Measurements from ENCODE around the gene PALLD.

PALLD gene

GRCh38 chr4:168685136-168685809 lies 188.4 kb downstream of the PALLD start:
- no peak for DNase-seq (ENCODE audit: low read depth)
- TF ChIP-seq CTCF (conservative IDR thresholded peaks at IDR 0.05; ENCODE audit: low read depth, low read length) = no peak
- H3K4me3 ChIP-seq (ENCODE audit: low read depth, low read length) = no peak overlapping the region

GRCh38 chr4:168688584-168688983 lies 191.7 kb downstream of the PALLD start:
- DNase-seq (ENCODE audit: low read depth) = no peak
- no peak for TF ChIP-seq CTCF (conservative IDR thresholded peaks at IDR 0.05; ENCODE audit: low read depth, low read length)
- H3K4me3 ChIP-seq (ENCODE audit: low read depth, low read length) = no peak overlapping the region

- H3K4me3 ChIP-seq (ENCODE audit: low read depth, low read length) = no peak overlapping the region
- DNase-seq (ENCODE audit: low read depth) = no peak
- no peak for TF ChIP-seq CTCF (conservative IDR thresholded peaks at IDR 0.05; ENCODE audit: low read depth, low read length)
These were observed 192.9 kb downstream of the PALLD start for GRCh38 chr4:168689791-168690190.

DNA sequence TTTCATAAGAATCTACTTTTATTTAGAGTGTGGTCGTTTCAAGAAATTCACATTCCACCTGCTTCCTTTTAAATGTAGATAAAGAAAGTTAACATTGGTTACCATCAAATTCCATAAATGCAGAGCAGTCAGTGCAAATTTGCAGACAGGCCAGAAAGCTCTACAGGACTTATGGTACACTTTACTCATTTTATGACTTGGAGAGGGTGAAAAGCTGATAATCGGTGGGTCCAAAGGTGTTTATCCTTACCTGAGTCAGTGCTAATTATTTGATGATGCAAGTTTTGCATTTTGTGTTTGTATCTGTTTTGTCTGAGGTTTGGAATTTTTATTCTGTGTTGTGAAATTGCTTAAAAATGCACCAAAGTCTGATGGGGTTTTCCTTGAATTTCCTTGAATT lies 193.3 kb downstream of the PALLD start:
- no peak for DNase-seq (ENCODE audit: low read depth)
- no peak for TF ChIP-seq CTCF (conservative IDR thresholded peaks at IDR 0.05; ENCODE audit: low read depth, low read length)
- H3K4me3 ChIP-seq (ENCODE audit: low read depth, low read length) = no peak overlapping the region

DNA sequence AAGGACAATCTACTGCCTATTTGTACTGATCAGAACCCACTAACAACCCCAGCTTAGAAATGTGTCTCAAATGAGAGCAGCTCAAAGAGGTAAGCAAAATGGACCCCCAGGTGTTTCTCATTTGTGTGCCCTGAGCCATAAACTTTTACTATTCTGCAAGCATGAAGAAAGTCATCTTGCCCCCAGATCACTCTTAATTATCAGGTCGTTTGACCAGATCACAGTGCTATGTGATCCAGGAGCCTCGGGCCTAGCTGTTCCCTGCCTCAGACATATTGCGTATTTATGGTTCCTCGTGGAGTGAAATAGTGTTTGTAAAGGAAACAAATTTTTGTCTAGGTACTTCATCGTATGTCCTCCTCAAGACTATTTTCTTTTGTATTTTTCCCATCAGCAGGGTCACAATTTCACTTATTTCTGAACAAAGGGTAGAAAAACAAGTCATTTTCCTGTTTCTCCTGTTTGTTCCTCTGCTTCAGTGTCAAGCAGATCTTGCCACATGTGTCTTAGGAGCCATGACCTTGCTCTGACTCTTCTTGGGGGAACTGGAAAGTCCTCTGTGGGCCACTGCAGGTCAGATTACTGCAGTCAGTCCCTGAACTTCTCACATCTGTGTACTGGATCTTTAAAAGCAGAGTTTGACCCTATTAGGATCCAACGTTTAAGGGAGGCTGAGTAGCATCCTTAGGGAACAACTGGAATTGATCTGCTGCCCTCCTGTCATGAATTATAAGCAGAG lies 194.9 kb downstream of the PALLD start:
- TF ChIP-seq CTCF (conservative IDR thresholded peaks at IDR 0.05; ENCODE audit: low read depth, low read length) = no peak
- H3K4me3 ChIP-seq (ENCODE audit: low read depth, low read length) = no peak overlapping the region
- DNase-seq (ENCODE audit: low read depth) = no peak

- no peak for TF ChIP-seq CTCF (conservative IDR thresholded peaks at IDR 0.05; ENCODE audit: low read depth, low read length)
- H3K4me3 ChIP-seq (ENCODE audit: low read depth, low read length) = no peak overlapping the region
- DNase-seq (ENCODE audit: low read depth) = no peak
These were observed 197.1 kb downstream of the PALLD start for GRCh38 chr4:168693750-168694490.

Measured in choroid plexus epithelial cell (primary cell).